ENCODE results near the gene TPRG1.

Gene TPRG1

DNA sequence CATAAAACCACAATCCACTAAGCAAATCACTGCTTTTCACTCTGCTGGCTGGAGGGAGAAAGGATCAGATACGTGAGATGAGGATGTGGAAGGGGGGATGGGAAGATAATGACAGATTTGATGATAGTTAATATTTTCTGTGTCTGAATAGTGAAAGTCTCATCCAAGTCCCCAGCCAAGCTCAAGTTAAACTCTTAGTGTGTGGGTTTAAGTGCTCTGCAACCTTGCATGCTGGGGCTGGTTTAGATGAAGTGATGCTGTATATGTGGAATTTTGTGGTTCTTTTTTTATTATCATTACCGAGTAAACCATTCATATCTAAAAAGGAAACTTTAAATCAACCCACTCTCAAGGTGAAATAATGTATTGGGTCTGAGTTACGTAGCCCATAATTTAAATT lies 111.0 kb downstream of the TPRG1 start:
- DNase-seq: no peak

DNA sequence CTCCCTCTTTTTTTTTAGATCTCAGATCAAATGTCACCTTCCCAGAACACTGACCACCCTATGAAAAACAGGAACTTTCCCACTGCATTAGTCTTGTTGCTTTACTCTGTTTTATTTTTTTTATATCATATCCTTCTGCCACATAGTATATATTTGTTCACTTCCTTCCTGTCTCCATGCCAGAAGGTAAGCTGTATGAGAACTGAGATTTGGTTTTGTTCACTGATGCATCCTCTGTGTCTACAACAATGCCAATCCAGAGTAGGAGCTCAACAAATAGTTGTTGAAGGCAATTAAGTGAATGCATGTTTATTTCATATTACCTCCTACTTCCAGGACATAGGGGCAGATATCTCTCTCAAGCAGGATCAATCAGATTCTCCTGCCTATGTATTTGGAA lies 114.4 kb downstream of the TPRG1 start:
- no peak for DNase-seq

DNA sequence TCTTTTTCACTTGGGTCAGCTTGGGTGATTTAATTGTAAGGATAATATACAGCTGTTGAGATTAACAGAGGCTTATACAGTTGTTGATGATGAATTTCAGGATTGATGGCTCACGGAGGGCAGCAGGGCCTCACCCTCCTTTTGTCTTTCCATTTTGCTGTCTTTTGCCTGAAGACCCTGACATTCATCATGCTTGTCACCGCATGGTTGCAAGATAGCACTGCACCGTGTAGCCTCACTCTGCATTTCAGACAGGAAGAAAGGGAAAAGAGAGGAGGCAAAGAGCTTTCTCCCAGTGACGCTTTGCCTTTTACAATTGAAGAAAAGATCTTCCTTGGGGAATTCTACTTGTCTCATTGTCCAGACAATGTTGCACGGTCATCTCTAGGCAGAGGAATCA lies 115.1 kb downstream of the TPRG1 start:
- DNase-seq: no peak

DNA sequence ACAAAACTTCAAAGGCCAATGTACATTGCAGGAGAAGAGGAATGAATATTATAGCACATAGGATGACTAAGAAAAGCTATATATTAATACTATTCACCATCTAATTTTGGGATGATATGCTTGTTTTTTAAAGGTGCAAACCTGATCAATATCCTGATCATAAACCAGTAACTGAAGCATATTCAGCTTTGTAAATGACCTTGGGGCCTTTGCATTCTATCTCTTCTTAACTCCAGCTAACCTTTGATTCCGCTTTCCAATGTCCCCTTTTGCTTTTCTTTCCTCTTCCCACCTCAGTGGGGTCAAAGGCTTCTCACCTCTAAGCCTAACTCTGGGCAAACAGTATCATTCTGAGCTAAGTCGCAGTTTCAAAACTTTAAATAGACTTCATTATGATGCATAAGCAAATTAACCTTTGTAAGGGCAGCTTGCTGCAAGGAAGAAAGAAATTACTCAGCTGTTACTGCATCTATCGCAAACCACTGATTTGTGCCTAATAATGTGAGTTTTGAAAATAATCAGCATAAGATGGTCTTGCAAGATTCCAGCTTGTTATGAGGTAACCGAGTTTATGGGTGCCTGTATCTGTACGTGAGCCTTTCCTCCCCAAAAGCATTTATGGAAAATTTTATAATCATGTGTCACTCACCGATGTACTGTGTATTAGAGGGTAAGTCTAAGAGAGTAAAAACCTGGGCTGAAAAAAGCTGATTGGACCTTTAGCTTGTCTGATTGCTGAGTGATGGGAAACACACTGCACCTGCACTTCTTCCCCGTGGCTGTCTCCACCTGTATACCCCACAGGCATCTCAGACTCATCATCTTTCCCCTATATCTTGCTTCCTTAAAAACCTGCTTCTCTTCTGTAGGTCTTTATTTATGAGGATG lies 116.8 kb downstream of the TPRG1 start:
- no peak for DNase-seq

DNA sequence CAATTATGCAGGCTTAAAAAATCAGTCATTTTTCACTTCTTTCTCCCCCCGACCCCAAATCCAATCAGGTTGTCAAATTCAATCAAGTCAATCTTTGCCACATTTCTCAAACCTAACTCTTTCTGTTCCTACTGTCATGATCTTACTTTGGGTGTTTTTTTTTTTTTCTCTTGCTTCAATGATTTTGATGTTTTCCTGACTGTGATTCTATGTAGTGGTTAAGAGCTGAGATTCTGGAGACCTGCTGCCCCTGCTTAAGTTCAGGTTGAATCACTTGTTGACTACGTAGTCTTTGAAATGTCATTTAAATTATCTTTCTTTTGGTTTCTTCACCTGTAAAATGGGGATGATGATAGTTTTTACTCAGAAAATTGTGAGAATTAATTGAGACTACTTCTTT lies 117.5 kb downstream of the TPRG1 start:
- DNase-seq: no peak

DNA sequence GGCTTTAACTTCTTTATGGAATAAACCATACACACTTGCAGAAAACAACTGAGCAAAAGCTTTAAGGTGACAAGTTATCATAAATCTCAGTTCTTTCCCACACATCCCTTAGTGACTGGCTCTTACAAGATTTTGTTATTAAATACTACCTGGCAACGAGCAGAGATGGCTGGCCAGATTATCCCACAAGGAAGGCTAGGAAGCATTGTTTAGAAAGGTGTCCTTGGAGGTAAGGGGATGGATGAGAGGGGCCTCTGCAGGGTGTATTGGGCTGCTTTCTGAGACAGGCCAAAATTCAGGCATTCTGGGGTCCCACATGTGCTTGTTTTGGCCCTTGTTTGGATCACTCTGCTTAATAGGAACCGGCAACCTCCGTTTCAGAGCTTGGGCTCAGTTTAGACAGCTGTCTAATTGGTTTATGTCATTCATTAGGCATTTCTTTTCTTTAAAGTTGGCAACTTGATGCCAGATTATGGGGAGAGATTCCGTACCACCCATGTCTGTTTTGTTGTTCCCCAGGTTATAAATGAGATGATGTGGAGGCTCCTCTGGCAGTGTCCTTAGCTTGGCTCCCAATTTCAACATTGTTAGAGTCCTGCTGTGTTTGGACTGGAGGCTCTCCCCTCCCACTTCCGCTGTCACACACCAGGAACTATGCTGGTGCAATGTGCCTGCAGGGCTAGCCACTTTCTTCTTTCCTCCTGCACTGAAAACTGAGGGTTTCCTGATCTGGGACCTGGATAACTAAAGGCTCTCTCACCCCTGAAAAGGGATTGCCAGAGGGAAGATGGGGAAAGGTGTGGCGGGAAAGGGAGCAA lies 121.1 kb downstream of the TPRG1 start:
- DNase-seq: no peak

DNA sequence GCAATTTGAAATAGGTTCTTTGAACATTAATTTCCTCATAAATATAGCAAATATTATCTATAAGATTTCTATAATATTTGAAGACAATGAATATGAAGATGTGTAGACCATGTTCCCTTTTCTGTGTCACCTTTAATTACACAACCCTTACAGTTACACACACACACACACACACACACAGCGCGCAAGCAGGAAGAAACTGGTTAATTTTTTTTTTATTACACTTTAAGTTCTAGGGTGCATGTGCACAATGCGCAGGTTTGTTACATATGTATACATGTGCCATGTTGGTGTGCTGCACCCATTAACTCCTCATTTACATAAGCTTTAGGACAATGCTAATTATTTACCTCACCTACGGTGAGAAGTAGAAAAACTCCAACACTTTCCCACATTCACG lies 122.9 kb downstream of the TPRG1 start:
- DNase-seq: no peak

DNA sequence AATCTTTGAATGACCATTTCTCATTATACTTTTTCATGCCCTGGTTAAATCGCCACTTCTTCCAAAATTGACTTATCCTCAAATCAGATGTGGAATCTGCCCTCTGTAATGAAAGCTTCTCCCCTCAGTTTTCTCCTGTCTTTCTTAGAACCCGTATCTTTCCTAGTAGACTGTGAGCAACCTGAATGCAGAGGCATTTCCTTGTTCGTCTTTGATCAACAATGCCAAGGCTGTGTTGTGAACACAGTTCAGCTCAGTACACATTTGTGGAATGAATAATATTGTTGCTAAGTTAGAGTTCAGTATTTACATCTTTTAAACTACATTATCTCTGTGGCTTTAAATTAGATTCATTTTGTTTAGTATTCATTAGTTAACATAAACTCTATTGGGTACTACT lies 123.3 kb downstream of the TPRG1 start:
- no peak for DNase-seq

DNA sequence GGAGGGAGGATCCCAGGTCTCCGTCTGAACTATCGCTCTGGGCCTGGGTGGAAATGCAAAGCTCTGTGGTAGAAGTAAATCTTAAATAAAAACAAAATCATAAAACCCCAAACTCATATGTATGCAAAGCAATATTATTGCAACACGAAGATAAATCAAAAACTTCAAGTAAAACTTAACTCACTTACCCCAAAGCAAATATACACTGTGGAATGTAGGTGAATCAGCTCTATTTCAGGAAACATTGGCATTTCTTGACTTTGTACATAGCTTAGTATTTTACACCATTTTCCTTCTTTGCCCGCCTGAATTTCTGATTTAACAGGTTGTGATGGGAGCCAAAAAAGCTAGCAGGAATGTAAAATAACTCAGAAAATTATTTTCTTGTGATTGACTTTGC lies 126.2 kb downstream of the TPRG1 start:
- no peak for DNase-seq

DNA sequence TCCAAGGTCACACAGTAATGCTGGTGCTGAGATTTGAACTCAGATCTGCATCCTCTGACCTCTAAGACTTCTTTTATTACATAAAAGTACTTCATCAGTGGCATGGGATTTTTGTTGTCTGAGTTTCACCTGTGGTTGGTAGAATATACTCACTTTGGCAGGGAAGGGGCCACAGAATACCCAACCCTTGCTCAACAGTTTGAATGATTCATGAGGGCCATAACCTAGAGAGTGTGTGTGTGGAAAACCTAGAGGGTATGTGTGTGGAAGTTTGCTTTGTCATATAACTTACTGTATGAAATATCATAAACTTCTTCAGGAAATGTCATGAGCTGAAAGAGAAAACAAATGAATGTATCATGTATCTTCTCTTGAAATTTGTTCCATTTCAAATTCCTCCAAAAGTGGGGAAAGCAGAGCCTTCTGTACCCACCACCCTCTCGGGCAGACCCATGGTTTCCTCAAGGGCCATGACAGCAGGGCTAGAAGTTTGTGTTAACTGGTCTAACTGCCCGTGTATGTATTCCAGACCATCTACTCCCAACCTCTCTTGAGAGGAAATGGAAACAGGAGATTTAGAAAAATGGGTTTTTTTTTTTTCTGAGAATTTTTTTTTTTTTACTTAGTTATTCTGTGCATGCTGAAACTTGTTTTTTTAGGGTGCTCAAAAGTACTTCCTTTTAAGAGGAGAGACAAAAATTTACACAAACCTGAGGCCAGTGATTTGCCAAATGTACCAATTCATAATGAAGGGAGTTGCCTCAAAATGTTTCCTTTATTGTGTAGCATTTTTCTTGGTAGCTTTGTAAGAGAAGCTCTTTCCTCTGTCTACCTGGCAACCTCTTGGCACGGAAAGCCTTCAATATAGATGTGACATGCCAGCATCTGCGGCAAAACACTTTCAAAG lies 127.0 kb downstream of the TPRG1 start:
- DNase-seq: no peak

DNA sequence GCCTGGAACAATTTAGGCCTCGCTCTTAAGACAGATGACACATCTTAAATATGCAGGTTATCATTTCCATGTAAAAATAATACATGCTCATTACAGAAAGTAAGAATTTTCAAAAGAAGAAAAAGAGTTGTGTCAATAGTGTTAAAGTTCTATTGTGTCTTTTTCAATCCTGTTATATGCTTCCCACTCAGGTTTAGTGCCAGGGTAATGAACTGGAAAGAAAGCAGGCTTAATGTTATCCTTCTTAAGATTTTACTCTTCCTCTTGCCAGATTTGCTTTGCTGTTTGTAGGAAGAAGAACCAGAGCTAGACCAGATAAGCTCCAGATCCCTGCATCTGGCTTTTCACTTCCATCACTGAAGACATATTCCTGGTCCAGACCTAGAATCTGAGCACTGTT lies 128.6 kb downstream of the TPRG1 start:
- no peak for DNase-seq

DNA sequence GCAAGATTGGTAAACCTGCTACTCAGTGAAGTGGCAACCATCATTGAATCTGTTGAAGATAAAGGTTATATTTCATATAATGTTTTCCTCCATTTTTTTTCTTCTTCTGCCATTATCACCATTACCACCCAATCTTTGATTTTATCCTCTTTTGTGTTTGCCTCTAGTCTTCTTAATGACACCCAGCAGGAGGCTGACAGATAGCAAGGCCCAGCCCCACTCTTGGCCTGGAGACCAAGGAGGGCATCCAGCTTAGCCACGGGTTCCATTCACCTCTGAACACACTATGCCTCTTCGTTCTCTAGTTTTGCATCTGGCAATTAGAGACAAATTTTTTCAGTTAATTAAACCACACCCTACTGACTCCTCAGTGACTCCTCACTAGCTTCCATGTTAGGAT lies 129.7 kb downstream of the TPRG1 start:
- DNase-seq: no peak

DNA sequence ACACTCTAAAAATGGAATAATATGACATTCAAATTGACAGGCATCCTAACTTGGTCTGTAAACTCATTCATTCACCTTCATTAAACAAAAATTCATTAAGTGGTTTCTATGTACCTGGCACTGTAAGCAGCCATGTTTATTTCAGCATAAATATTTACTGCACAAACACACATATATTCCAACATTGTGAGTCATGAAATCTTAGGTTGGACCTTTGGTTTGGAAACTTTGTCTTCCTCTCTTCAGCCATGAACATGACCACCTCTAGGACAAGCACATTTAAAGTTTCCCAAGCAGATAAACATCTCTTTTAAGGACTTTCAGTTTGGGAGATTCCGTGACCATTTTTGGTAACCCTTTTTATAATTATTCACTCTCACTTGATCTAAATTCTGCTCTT lies 131.8 kb downstream of the TPRG1 start:
- DNase-seq: no peak

DNA sequence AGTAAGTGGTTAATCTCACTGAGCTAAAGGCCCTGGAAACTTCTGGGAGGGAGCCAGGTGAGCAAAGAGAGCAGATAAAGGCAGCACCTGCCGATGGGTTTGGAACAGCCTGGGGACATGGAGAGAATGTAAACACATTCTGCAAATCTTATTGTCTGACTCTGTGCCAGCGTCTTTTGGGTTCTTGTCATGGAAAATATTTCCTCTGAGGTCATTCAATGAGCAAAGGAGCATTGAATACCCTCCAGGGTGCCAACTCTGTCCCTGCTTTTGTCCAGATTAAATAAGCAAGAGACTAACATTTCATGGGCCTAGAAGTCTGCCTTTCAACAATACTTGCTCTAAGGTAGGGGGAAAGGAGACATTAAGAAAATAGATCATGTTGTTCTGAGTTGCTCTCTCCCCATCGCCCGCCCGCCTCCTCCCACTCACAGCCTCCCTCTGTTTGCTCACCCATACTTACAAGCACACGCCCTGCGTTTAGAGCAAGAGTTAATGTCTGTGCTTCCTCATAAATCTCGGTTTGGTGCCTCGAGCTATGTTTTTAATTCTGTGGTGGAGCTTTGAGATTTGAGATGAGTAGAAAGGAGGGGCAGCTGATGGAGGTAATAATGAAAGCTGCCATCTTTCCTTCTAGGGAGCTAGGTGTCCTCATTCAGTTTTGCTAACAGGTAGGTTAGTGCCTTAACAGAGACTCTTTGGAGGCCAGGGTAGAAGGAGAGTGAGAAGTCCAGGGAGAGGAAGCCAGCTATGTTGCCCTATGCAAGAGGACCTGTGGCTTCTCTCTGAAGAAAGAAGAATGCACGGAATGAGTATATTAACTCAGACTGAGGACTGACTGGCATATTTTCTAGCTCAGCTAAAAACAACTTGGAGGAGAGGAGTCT lies 132.9 kb downstream of the TPRG1 start:
- DNase-seq: no peak

DNA sequence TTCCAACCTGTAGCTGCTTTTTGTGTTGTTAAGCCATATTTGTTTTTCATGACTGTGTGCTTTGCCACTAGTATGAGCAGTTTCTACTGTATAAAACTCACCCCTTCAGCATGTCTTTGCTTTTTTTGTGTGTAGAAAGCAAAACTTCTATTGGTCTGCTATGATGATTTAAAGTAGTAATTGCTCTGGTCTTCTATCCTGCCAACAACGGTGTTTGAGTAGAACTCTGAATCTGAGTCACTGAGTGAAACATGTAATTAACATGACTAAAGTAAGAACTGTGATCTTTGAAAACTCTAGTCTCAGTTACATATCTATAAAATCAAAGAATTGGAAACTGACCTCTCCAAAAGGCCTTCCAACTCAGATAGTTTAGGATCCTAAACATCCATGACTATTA lies 133.6 kb downstream of the TPRG1 start:
- no peak for DNase-seq

DNA sequence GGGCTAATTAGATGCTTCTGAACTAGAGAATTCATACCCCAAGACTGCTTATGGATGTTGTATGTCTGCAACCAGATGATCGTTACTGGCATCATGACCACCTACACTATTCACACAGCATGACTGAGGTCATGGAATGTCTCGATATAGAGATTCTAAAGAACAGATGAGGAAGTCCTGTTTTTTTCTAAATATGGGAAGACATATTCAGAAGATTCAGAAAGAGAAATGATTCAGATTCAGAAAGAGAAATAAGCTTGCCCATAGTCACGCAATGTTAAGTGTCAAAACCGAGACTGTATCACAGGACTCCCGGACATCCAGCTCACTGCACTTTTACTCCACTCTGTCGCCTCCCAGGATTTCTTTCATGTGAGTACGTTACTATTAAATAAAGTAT lies 136.2 kb downstream of the TPRG1 start:
- no peak for DNase-seq

DNA sequence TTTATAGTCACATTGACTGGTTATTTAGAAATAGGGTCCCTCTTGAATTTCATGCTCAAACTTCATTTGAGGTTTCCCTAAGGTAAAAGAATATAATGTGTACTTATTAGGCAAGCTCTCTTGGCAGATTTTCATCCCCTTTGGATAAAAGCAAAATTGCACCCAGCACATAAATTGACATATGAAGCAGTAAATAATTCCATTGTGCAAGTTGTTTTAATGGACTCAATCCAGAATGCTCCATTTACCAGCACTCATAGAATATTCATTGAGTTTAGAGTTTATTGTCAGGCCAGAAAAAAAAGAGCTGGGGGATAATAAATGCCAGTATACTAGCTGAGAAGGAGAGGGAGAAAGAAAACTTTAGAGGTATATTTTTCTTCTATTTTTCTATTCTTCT lies 136.8 kb downstream of the TPRG1 start:
- DNase-seq: no peak

DNA sequence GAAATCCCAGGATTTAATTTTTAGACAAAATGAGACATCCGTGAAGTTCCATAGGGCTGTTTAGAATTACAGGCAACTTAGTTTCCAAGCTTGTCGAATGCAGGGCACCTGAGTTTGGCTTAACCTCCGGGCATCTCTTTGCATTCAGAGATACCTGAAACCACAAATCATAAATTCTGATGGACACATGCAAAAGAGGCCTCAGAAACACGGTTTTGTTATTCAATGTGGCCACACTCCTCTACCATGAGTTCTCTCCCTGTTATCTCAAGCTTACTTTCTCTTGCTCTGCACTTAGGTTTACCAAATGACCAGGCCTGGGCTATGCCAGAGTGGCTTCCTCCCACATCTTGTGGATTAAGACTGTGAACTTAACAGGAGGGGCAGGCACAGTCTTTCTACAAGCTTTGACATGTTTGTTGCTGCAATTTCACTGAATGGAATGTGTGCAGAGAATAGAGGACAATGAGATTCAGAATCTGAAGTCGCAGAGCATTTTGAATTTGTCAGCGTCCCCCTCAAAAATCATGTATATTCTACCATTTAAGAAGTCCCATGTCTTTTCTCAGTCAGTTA lies 137.7 kb downstream of the TPRG1 start:
- DNase-seq: no peak

DNA sequence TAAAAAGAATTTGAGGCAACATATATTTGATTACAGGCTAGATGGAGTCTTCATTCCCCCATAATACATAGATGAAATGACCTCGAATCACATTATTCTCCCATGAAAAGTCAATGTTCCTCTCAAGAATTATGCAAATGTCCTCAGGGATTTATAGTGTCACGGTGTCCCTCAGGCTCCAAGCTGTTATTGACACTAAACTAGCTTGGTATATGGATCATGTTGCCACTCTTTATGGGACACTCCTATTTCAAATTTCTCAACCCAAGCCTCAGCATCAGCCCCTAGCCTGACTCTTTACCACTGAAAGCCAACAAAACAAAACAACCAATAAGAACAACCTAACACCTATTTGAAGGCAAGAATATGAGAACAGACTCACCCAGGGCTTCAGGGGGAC lies 139.8 kb downstream of the TPRG1 start:
- DNase-seq: no peak

DNA sequence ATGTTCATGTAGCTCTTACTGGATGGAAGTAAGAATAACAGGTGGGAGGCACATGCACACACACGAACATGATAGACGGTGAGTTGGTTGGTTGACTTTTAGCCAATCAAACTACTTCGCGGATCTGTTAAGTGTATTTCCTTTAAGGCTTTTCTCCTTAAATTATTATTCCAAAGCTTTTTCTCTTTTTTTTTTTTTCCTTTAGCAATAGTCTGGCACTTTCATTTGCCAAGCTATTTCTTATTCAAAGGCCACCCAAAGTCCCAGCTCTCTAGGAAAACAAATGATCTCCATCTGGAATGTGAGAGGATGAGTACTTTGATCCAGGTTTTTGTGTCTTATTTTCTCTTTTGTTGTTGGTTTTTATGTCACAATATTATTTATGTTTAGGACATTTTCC lies 141.1 kb downstream of the TPRG1 start:
- no peak for DNase-seq

DNA sequence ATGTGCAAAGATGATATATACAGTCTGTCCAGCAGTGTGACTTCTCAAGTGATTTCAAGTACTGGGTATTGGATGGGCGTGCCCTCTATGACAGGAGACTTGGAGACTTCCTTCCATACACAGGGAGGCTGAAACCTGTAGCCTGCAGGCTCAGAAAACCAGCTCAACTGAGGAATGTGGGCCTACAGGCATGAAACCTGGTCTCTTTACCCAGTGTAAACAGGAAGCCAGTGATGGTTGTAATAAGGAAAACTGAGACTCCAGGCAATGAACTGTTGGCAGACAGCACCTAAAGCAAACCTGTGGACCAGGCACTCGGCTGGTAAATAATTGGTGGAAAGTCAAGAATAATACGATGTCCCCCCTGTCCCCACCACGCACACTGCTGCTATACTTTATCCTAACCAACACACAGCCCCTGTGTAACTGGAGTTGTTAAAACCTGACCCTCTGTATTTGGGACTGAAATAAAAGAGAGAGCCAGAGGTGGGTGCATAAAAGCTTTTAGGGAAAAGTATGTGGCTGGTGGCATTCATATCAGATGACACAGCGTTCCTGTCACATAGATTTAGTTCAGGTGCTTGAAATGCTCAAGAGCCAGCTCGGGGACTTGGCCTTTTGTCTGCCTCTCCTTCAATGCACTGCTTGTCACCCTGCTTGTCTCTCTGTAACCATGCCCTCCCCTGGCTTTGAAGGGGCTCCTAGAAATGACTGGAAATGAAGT lies 144.7 kb downstream of the TPRG1 start:
- no peak for DNase-seq

All from CD4-positive, alpha-beta T cell treated with Interleukin-1 beta for 1 hour (primary cell).